GM12878 (cell line): ENCODE results near the gene HNRNPF. TPM values are rescaled to one million over a fixed set of nuclear protein-coding genes. Genes with fewer than 3 reads are reported as not detected.

Experiments used
- ATAC-seq: fragments of 200-7000 bp; cut with Tn5 transposase; 3 replicates; pipeline ENCODE4 v1.9.1; 2020; ENCODE audit warnings: mild to moderate bottlenecking, moderate library complexity
- BruUV-seq: library from RNA; stranded (reverse); fragments of 400-500 nt; replicated peaks from 2 replicates; lab custom pipeline; 2021; lab: Mats Ljungman, UMichigan
- CTCF ChIA-PET: fragments of 300-600 bp; sonication (Branson Sonifier 250); formaldehyde crosslinking; extraction: SDS; loops from one replicate; lab custom pipeline; 2021; ENCODE audit warnings: inconsistent platforms; lab: Yijun Ruan, JAX
- POLR2A ChIA-PET: fragments of 350-600 bp; formaldehyde crosslinking; extraction: SDS; loops from one replicate; lab custom pipeline; 2021; ENCODE audit warnings: inconsistent platforms; lab: Charles Lee
- RAD21 ChIA-PET: fragments of 300-600 bp; sonication (Branson Sonifier 250); formaldehyde crosslinking; loops from one replicate; lab custom pipeline; 2023; ENCODE audit warnings: antibody characterized with exemption; ENCODE audit not compliant: unreplicated experiment; lab: Charles Lee
- SMC1A ChIA-PET: fragments of 300-600 bp; sonication (Branson Sonifier 250); formaldehyde crosslinking; loops from one replicate; lab custom pipeline; 2023; ENCODE audit not compliant: unreplicated experiment, uncharacterized antibody; lab: Charles Lee
- DNase-seq: peaks from one replicate; pipeline ENCODE4 v3.0.0-alpha.2; 2011; ENCODE audit warnings: low read depth, low spot score
- FAIRE-seq: peaks from 3 replicates; lab custom pipeline; 2011; peaks lifted over from hg19 to GRCh38; lab: Jason Lieb, UNC
- H2AFZ ChIP-seq: 2 replicates; pipeline ENCODE4 v1.6.0; 2011; ENCODE audit warnings: low read depth, low read length, control low read depth; ENCODE audit not compliant: control insufficient read depth
- H3K27ac ChIP-seq: 2 replicates; pipeline ENCODE4 v1.5.1; 2011; ENCODE audit warnings: control low read depth; ENCODE audit not compliant: control insufficient read depth, insufficient read depth
- H3K27me3 ChIP-seq, 2 experiments: replicated peaks in 1 of 2; 2 replicates each; pipeline versions ENCODE4 v1.6.0 to v1.6.1; 2011; ENCODE audit warnings: low read length in 1 of 2; ENCODE audit not compliant: control insufficient read depth in 2 of 2, insufficient read depth in 2 of 2
- H3K36me3 ChIP-seq, 2 experiments: 2 replicates each; pipeline ENCODE4 v1.5.1; 2011; ENCODE audit warnings: low read length in 1 of 2; ENCODE audit not compliant: control insufficient read depth in 2 of 2, insufficient read depth in 2 of 2
- H3K4me1 ChIP-seq: 2 replicates; pipeline ENCODE4 v1.6.1; 2011; ENCODE audit warnings: mild to moderate bottlenecking, low read length, moderate library complexity, mixed read lengths; ENCODE audit not compliant: control insufficient read depth, insufficient read depth
- H3K4me2 ChIP-seq: 2 replicates; pipeline ENCODE4 v1.6.0; 2011; ENCODE audit warnings: control low read depth; ENCODE audit not compliant: control insufficient read depth, insufficient read depth
- H3K4me3 ChIP-seq: fragments of 200-600 bp; sonication (generic); 2 replicates; pipeline ENCODE4 v1.5.1; 2016
- H3K79me2 ChIP-seq: 2 replicates; pipeline ENCODE4 v1.6.0; 2011; ENCODE audit warnings: low read length; ENCODE audit not compliant: control insufficient read depth, insufficient read depth
- H3K9ac ChIP-seq: 2 replicates; pipeline ENCODE4 v1.8.0; 2011; ENCODE audit warnings: low read length, control low read depth, mixed read lengths; ENCODE audit not compliant: control insufficient read depth, insufficient read depth
- H3K9me3 ChIP-seq: replicated peaks from 3 replicates; pipeline ENCODE4 v1.5.1; 2011; ENCODE audit warnings: mild to moderate bottlenecking, low read length; ENCODE audit not compliant: control insufficient read depth, insufficient read depth
- H4K20me1 ChIP-seq: 2 replicates; pipeline ENCODE4 v1.6.0; 2011; ENCODE audit not compliant: control insufficient read depth, insufficient read depth
- ASH2L ChIP-seq: fragments of 300-600, 200-600 bp; sonication (generic); IDR thresholded peaks from 2 replicates; pipeline ENCODE4 v1.6.1; 2017; ENCODE audit warnings: low read depth, mild to moderate bottlenecking, borderline replicate concordance
- BMI1 ChIP-seq: fragments of 450-650 bp; IDR thresholded peaks from 2 replicates; pipeline ENCODE4 v1.6.1; 2016; ENCODE audit warnings: mild to moderate bottlenecking, moderate library complexity, borderline replicate concordance
- BRCA1 ChIP-seq: IDR thresholded peaks from 2 replicates; pipeline ENCODE4 v1.6.1; 2011; ENCODE audit warnings: low read depth, low read length, improper control_type of control experiment
- CHD1 ChIP-seq: IDR thresholded peaks from 2 replicates; pipeline ENCODE4 v1.6.1; 2012; ENCODE audit warnings: low read depth, low read length, improper control_type of control experiment
- CREB1 ChIP-seq: IDR thresholded peaks from 2 replicates; pipeline ENCODE4 v1.6.1; 2012; ENCODE audit warnings: low read depth, mild to moderate bottlenecking, inconsistent platforms
- EGR1 ChIP-seq, 2 experiments: IDR thresholded peaks; 1 replicate in 1 of 2; 2 replicates in 1 of 2; pipeline ENCODE4 v1.6.1; 2011 to 2012; ENCODE audit warnings: low read depth in 2 of 2, low read length in 2 of 2, borderline replicate concordance in 1 of 2, mild to moderate bottlenecking in 1 of 2, moderate library complexity in 1 of 2
- MTA2 ChIP-seq: fragments of 450-650 bp; IDR thresholded peaks from 2 replicates; pipeline ENCODE4 v1.6.1; 2016; ENCODE audit warnings: low read depth, mild to moderate bottlenecking, moderate library complexity
- NFYA ChIP-seq: IDR thresholded peaks from 2 replicates; pipeline ENCODE4 v1.6.1; 2011; ENCODE audit warnings: low read depth, mild to moderate bottlenecking, low read length, improper control_type of control experiment, borderline replicate concordance
- NR2C2 ChIP-seq: IDR thresholded peaks from 2 replicates; pipeline ENCODE4 v1.6.1; 2011; ENCODE audit warnings: borderline replicate concordance, low read depth; ENCODE audit not compliant: control insufficient read depth, insufficient read length
- SREBF1 ChIP-seq: IDR thresholded peaks from 2 replicates; pipeline ENCODE4 v1.6.1; 2012; ENCODE audit warnings: mild to moderate bottlenecking, low read length
- SREBF2 ChIP-seq: IDR thresholded peaks from 2 replicates; pipeline ENCODE4 v1.6.1; 2012; ENCODE audit warnings: mild to moderate bottlenecking, low read length
- SRF ChIP-seq, 2 experiments: IDR thresholded peaks; 2 replicates each; pipeline ENCODE4 v1.6.1; 2011; ENCODE audit warnings: low read depth in 2 of 2, low read length in 2 of 2, mild to moderate bottlenecking in 1 of 2, moderate library complexity in 1 of 2
- TCF12 ChIP-seq: IDR thresholded peaks from 2 replicates; pipeline ENCODE4 v1.6.1; 2011; ENCODE audit warnings: low read depth, mild to moderate bottlenecking, low read length
- WRNIP1 ChIP-seq: IDR thresholded peaks from 2 replicates; pipeline ENCODE4 v1.6.1; 2011; ENCODE audit warnings: low read depth, low read length, improper control_type of control experiment, borderline replicate concordance
- YY1 ChIP-seq: IDR thresholded peaks from 2 replicates; pipeline ENCODE4 v1.6.1; 2011; ENCODE audit warnings: low read depth, mild to moderate bottlenecking, low read length
- WGBS: methylation state at CpG from one replicate; pipeline ENCODE4 v1.1.6; 2016; ENCODE audit warnings: low lambda C conversion rate; ENCODE audit not compliant: insufficient replicate concordance, insufficient coverage; ENCODE audit errors: missing lambda C conversion rate; 5-methylcytosine and 5-hydroxymethylcytosine counted together
- in situ Hi-C: fragments of 300-500 bp; cut with MboI; formaldehyde crosslinking; loops from 9 replicates; pipeline ENCODE4 v1.14.3; 2018; ENCODE audit warnings: mixed read lengths
- intact Hi-C: fragments of 100-400 bp; cut with micrococcal nuclease; formaldehyde crosslinking; loops from one replicate; pipeline ENCODE4 v1.14.2; 2022; ENCODE audit not compliant: unreplicated experiment
- polyA plus RNA-seq, 11 experiments: library from polyadenylated mRNA; depleted of rRNA in 4 of 11; unstranded in 6 of 11; stranded (reverse) in 5 of 11; fragments of >200 nt; fragmentation: Nextera tagmentation in 4 of 11; fragmentation: Illumina TruSeq in 1 of 11; extraction: Ambion mirVana in 4 of 11; extraction: Trizol in 1 of 11; gene quantifications; 1 replicate in 1 of 11; 2 replicates in 10 of 11; pipeline versions ENCODE4 v1.2.1 to v1.2.3, GENCODE V29; 2011 to 2016; ENCODE audit warnings: inconsistent platforms in 2 of 11, missing spikeins in 2 of 11, low read depth in 1 of 11
- total RNA-seq, 4 experiments: library from RNA; depleted of rRNA in 3 of 4; stranded (reverse); fragments of >200 nt in 3 of 4; fragmentation: Illumina TruSeq in 1 of 4; extraction: Trizol in 1 of 4; gene quantifications; 2 replicates each; pipeline versions ENCODE4 v1.2.1 to v1.2.3, GENCODE V29; 2013 to 2021
- TF ChIP-seq, protein P1 (sequence below): IDR thresholded peaks from 2 replicates; pipeline ENCODE4 v1.6.1; 2011; ENCODE audit warnings: borderline replicate concordance, low read depth, mild to moderate bottlenecking, moderate library complexity, mixed read lengths, low read length; ENCODE audit not compliant: insufficient read depth; ENCODE audit errors: extremely low read length
- TF ChIP-seq, protein P2 (sequence below): fragments of 450-650 bp; IDR thresholded peaks from 2 replicates; pipeline ENCODE4 v1.6.1; 2016; ENCODE audit warnings: mild to moderate bottlenecking
- TF ChIP-seq, protein P3 (sequence below): IDR thresholded peaks from 2 replicates; pipeline ENCODE4 v1.6.1; 2011; ENCODE audit warnings: mild to moderate bottlenecking, low read depth, low read length, moderate library complexity; ENCODE audit not compliant: insufficient replicate concordance
- TF ChIP-seq, protein P4 (sequence below): fragments of 450-650 bp; formaldehyde crosslinking; IDR thresholded peaks from 2 replicates; pipeline ENCODE4 v1.5.0; 2022; ENCODE audit warnings: mild to moderate bottlenecking, missing genetic modification characterization

Gene HNRNPF
- total and polyA plus RNA-seq, 10 of the 15 experiments (the other 5 are each of a cell fraction or from before 2014, with no cell fraction given) = 156 to 373 (median 293) TPM

DNA sequence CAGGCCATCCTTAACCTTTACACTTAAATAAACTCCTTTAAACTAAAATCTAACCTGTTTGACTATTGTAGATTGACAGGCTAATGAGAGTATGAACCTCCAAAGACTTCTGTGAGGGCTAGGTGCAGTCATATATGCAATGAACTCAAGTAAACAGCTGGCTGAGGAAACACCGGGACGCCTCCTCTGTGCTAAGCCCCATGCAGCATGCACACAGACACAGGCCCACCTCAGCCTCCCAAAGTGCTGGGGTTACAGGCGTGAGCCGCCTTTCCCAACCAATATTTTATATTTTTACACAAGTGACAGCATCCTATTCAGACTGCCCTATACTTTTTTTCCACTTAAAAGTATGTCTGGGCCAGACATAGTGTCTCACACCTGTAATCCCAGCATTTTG, 39.1 kb downstream of the HNRNPF start:
- no TSS peak for BruUV-seq
- Histone ChIP-seq H3K36me3 (no peaks in the 10 kb centered on the region), H3K4me1 (no peaks in the 10 kb centered on the region), H2AFZ (no peak overlapping the region), H3K27me3 (no peaks in the 10 kb centered on the region; a peak in 1 of 4 replicates), H3K4me3 (no peak overlapping the region), H3K9me3 (no peaks in the 10 kb centered on the region), H3K79me2 (no peaks in the 10 kb centered on the region), H3K27ac (no peak overlapping the region), H4K20me1 (no peaks in the 10 kb centered on the region), H3K9ac (no peak overlapping the region), H3K4me2 (no peak overlapping the region)
- intact Hi-C loops = no loop called here
- no peak for DNase-seq
- ChIA-PET SMC1A (no interaction called here), CTCF (no interaction called here), RAD21 (no interaction called here), POLR2A (no interaction called here)
- ATAC-seq = no peak
- TF ChIP-seq CHD1 (no peak), MTA2 (no peak), NFYA (no peak), SREBF1 (no peak), WRNIP1 (no peak), TCF12 (no peak), BMI1 (no peak), SREBF2 (no peak), ASH2L (no peak), NR2C2 (no peak), YY1 (no peak), EGR1 (IDR thresholded peaks at IDR 0.05; ENCODE audit: borderline replicate concordance in 1 of 2, low read depth in 2 of 2, low read length in 2 of 2) (no peak), SRF (IDR thresholded peaks at IDR 0.05; ENCODE audit: low read depth in 2 of 2, low read length in 2 of 2) (no peak), CREB1 (no peak), BRCA1 (no peak)
- TF ChIP-seq, protein P1, sequence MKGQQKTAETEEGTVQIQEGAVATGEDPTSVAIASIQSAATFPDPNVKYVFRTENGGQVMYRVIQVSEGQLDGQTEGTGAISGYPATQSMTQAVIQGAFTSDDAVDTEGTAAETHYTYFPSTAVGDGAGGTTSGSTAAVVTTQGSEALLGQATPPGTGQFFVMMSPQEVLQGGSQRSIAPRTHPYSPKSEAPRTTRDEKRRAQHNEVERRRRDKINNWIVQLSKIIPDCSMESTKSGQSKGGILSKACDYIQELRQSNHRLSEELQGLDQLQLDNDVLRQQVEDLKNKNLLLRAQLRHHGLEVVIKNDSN = no peak
- TF ChIP-seq, protein P2, sequence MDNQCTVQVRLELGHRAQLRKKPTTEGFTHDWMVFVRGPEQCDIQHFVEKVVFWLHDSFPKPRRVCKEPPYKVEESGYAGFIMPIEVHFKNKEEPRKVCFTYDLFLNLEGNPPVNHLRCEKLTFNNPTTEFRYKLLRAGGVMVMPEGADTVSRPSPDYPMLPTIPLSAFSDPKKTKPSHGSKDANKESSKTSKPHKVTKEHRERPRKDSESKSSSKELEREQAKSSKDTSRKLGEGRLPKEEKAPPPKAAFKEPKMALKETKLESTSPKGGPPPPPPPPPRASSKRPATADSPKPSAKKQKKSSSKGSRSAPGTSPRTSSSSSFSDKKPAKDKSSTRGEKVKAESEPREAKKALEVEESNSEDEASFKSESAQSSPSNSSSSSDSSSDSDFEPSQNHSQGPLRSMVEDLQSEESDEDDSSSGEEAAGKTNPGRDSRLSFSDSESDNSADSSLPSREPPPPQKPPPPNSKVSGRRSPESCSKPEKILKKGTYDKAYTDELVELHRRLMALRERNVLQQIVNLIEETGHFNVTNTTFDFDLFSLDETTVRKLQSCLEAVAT = no peak
- TF ChIP-seq, protein P3, sequence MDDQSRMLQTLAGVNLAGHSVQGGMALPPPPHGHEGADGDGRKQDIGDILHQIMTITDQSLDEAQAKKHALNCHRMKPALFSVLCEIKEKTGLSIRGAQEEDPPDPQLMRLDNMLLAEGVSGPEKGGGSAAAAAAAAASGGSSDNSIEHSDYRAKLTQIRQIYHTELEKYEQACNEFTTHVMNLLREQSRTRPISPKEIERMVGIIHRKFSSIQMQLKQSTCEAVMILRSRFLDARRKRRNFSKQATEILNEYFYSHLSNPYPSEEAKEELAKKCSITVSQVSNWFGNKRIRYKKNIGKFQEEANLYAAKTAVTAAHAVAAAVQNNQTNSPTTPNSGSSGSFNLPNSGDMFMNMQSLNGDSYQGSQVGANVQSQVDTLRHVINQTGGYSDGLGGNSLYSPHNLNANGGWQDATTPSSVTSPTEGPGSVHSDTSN = no peak
- TF ChIP-seq, protein P4, sequence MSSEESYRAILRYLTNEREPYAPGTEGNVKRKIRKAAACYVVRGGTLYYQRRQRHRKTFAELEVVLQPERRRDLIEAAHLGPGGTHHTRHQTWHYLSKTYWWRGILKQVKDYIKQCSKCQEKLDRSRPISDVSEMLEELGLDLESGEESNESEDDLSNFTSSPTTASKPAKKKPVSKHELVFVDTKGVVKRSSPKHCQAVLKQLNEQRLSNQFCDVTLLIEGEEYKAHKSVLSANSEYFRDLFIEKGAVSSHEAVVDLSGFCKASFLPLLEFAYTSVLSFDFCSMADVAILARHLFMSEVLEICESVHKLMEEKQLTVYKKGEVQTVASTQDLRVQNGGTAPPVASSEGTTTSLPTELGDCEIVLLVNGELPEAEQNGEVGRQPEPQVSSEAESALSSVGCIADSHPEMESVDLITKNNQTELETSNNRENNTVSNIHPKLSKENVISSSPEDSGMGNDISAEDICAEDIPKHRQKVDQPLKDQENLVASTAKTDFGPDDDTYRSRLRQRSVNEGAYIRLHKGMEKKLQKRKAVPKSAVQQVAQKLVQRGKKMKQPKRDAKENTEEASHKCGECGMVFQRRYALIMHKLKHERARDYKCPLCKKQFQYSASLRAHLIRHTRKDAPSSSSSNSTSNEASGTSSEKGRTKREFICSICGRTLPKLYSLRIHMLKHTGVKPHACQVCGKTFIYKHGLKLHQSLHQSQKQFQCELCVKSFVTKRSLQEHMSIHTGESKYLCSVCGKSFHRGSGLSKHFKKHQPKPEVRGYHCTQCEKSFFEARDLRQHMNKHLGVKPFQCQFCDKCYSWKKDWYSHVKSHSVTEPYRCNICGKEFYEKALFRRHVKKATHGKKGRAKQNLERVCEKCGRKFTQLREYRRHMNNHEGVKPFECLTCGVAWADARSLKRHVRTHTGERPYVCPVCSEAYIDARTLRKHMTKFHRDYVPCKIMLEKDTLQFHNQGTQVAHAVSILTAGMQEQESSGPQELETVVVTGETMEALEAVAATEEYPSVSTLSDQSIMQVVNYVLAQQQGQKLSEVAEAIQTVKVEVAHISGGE = no peak
- 60% methylated on average over 4 of the region's 4 CpGs for WGBS
- in situ Hi-C loops = loop anchor here (25.0 kb wide), 1 partner anchor 158 kb away; no protein-coding TSS in a partner anchor
- no peak for FAIRE-seq
